ACHN (cell line): ENCODE measurements around the gene LDLRAD4.

ENCODE experiments used
- DNase-seq: peaks from one replicate; pipeline ENCODE4 v3.0.0-alpha.2; 2015
- in situ Hi-C: cut with HindIII; loops from 2 replicates; pipeline ENCODE4 v1.10.0; 2017; ENCODE audit warnings: low sequenced_read_pairs, low pct_ligation_motif_present, low pct_unique_long_range_greater_than_20kb

The LDLRAD4 gene

DNA sequence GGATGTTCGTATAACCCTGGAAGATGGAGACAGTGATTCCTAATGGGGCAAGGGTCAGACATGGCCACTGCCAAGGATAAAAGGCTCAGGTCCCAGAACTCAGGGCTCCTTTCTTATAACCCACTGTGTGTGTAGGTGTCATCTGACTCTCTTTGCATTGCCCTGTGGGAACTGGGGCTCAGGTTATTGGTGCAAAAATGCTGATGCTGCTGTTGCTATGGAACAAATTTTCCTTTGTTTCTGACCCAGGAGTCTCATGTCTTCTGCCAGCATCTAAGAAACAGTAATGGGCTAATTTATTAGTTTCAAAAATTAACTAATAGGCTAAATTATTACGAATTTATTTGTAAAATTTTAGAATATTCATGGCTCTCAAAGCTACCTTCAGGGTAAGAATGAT lies 24.3 kb upstream of the LDLRAD4 start:
- DNase-seq, result no peak
- in situ Hi-C loops, result no loop called here

DNA sequence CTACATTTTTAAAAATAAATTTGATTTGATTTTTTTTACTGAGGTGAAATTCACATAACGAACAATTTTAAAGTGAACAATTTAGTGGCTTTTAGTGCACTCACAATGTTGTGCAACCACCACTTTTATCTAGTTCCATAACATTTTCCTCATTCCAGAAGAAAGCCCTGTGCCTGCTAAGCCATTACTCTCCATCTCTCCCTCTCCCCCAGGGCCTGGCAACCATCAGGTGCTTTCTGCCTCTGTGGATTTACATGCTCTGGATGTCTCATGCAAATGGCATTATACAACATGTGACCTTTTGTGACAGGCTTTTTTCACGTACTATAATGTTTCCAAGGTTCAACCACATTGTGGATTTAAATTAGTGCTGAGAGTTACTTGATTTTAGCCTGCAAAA lies 19.9 kb upstream of the LDLRAD4 start:
- in situ Hi-C loops, result no loop called here
- DNase-seq, result no peak

DNA sequence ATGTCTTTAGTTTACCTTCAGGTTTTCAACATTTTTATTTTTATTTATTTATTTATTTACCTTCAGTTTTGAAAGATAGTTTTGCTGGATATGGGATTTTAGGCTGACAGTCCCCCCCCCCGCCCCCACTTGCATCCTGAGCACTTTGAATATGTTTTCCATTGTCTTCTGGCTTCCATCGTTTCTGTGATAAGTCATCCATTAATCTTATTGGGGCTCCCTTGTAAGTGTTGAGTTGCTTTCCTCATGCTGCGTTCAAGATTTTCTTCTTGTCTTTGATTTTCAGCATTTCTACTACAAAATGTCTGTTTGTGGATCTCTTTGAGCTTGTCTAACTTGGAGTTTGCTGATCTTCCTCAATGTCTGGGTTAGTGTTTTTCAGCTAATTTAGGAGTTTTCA lies 19.4 kb upstream of the LDLRAD4 start:
- DNase-seq, result no peak
- in situ Hi-C loops, result no loop called here

DNA sequence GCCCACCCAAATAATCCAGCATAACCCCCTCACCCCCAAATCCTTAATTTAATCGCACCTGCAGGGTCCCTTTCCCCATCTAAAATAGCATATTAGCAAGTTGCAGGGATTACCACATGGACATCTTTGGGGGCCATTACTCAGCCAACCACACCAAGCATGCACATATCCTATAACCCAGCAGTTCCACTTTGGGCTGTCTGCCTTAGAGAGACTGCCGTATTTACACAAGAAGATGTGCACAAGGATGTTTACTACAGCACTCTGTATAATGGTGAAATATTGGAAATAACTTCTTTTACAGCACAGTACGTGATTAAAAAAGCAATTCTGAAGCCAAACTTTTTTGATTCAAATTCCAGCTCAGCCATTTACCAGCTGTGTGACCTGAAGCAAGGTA lies 17.3 kb upstream of the LDLRAD4 start:
- in situ Hi-C loops, result no loop called here
- no peak for DNase-seq

DNA sequence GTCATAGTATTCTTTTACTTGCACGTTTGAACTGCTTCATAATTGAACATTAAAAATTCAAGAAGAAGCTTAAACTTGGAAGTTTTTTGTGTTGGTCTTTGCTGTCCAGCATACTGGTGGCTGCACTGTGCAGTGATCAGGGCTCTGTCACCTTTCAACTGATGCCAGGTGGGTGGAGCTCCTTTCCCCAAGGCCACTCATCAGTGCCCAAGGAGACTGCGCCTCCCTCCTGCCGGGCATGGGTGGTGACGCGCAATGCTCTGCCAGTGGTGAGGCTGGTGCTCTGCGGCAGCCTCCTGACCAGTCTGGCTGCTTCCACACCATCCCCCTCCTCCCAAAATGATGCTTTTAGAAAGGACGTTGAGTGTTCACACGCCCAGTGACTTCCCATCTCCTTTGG lies 16.0 kb upstream of the LDLRAD4 start:
- in situ Hi-C loops, result no loop called here
- DNase-seq, result no peak

DNA sequence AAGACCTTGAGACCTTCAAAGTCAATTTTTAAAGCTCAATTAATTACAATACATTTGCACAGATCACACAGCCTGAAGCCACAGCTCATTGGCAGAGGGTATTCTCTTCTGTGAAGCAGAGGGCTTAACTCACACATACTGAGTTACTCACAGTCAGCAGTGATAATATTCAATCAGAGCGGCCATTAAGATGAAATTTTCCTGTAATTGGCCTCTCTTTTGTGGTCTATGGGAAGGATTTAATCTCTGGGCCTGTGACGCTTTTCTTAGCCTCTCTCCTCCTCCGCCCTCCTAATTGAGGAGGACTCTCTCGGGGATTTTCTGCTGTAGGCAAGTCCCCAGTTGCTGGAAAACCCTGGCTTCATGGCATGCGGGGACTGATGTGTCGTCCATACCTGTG lies 12.3 kb upstream of the LDLRAD4 start:
- in situ Hi-C loops, result no loop called here
- DNase-seq, result no peak

DNA sequence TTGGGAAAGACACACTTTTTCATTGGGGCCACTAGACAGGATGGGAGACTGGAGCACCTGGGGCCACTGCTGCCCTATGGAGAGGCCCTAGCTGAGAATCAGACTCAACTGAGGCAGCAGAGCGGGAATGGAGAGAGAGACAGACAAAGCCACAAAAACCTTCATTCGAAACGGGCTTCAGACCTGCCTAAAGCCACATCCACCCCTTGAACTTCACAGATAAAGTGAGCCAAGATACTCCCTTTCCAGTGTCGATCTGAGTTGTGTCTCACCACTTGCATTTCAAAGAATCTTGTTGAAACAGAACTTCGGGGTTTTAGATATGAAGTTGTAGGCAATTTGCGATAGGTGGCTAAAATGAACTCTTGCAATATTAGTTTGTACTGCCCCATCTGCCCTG lies 11.3 kb upstream of the LDLRAD4 start:
- DNase-seq, result no peak
- in situ Hi-C loops, result no loop called here

DNA sequence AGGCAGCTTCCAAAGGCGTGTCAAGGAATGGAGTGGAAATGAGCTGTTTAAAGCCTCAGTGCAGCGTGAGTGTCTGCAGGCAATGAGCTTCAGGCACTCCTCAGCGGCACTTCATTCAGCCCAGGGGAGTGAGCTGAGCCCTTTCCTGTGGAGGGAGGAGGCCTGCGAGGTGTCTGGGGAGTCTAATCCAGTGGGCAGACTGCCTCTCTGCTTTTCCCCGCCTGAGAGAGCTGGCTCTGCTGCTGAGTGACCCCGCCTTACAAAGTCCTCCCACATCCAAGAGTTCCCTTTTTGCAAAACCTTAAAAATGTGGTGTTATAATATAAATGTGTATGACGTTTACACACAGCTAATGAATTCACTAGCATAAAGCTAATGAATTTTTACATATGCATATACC lies 7.0 kb upstream of the LDLRAD4 start:
- DNase-seq, result no peak
- in situ Hi-C loops, result no loop called here

DNA sequence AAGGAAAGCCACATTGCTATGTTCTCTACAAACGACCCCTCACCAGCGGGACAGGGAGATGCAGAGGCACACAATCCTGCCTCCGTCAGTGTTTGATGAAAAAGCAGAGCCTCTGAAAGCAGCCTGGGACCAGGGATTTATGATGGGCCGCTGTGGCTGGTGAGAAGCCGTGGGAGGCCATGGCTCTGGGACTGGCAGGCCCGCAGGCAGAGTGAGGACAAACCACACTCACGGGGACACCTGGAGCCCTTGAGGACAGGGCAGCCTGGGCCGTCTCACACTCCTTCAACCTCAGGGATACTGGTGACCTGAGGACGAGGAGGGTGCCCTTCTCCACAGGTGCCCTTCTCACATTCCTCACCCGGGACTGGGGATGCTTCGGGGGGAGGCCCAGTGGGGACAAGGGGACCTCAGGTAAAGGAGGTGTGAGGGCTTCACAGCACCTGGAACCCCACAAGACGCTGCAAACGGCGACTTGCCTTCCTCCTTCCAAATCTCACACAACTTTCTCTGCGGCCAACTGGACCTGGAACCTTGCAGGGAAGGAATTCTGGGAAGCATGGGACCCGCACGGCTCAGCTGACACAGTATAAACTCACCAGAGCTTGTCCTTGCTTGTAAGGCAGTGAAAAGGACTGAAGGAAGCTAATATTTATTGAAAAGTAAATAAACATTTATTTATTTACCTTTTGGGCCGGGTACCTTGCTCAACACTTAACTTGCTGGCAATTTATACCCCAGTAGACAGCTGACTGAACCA lies 5.3 kb upstream of the LDLRAD4 start:
- DNase-seq, result no peak
- in situ Hi-C loops, result no loop called here

DNA sequence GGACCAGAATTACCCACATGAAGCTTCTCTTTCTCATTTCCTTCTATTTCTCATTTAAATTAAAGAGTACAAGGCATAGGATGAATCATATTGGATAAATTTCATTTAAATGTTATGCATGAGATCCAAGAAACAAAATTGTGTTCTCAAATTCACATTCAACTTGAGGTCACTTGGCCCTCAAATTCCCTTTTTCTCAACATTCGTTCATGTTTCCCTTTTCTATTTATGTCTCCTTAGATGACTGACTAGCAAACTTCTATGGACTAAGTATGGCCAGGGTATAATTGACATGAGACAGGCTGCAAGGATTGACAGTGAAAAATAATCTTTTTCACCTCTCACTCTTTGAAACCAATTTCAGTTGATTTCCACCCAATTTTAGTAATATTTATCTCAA lies 4.0 kb upstream of the LDLRAD4 start:
- no peak for DNase-seq
- in situ Hi-C loops, result no loop called here

DNA sequence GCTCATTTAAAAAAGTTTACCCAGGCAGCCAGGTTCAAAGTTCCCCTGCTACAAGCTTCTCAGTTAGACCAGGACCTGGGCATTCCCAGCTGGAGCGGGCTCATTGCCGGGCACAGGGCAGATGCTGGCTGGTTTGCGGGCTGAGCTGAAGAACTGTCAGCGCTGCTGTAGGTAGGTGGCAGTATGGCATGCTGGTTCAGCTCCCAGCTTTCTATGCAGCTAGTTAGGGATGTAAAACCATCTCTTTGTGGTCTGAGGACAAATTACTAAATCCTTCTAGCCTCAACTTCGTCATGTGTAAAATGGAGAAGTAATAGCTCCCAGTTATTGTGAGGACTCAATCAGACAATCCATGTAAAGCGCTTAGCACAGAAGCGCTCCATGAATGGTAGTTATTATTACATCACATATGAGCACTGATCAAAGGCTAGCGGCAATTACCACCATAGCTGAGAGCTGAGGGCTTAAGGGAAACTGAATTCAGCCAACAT lies 2.4 kb upstream of the LDLRAD4 start:
- peak; percentile 50 for DNase-seq
- in situ Hi-C loops, result no loop called here

DNA sequence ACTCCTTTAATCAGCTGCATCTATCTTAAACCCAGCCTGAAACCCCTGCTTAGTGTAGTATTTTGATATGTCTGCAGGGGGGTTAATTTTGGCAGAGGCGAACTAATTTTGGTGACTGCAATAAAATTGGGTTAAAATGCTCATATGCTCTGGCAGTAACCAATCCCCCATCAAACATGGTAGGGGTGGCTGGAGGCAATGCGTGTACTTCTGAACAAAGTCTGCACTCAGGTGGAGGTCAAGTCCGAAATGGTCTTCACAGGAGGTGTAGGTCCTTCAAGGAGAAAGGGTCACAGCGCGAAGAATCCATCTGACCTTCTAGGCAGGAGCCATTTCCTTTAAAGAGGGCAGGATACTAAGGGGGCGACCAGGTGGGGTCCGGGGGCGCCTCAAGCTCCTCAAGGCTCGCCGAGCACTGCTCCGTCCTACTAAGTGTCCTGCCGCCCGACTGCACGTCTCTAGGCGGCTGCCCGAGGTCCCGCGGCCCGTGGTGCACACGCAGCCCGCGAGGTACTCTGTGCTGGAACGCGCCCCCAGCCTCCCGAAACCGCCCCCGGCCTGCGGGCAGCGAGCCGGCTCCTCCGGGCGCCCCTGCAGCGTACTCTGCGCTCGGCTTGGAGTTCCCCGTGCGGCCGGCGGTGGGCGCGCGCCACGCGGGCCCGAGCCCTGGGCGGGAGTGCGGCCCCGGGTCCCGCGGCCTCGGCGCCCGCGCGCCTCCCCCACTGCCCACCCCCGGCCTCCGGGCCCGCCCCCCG lies 1.7 kb upstream of the LDLRAD4 start:
- DNase-seq, result peak; percentile 8
- in situ Hi-C loops, result no loop called here

DNA sequence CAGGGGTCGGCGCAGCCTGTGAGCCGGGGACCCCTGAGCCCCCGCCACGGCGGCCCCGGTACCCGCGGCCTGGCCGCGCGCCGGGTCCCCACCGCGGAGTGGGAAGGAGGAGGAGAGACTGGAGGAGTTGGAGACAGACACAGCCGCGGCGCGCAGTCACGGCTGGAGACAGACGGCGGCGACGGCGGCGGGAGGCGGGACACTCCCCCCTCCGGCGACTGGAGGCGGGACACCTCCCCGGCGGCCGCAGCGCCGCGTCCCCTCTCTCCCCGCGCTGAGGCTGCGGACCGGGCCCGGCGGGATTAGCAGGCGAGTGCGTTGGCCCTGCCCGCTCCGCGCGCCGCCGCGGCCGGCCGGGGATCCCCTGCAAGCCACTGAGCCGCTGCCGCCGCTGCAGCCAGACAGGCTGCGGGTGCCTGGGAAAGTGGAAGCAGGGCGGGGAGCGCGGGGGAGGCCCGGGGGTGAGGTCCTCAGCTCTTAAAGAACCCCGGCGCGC lies 1.0 kb upstream of the LDLRAD4 start:
- in situ Hi-C loops, result no loop called here
- peak; percentile 9 for DNase-seq

DNA sequence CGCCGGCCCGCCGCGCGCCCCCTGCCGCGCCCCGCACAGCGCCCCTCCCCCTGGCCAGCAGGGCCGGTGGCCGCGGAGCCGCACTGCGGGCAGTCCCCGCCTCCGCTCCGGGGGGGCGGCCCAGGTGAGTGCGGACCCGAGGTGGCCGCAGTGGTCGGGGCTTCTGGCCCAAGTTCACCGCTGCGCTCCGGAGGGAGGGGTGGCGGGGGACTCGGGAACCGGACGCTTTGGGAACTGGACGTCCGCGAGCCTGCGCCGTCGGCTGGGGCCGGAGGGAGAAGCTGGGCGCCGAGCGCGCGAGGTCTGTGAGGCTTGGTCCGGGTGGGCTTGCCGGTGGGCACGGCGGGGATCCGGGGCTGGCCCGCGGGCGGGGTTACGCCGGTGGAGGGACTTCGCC lies 591 bp upstream of the LDLRAD4 start:
- in situ Hi-C loops, result no loop called here
- DNase-seq, result no peak

DNA sequence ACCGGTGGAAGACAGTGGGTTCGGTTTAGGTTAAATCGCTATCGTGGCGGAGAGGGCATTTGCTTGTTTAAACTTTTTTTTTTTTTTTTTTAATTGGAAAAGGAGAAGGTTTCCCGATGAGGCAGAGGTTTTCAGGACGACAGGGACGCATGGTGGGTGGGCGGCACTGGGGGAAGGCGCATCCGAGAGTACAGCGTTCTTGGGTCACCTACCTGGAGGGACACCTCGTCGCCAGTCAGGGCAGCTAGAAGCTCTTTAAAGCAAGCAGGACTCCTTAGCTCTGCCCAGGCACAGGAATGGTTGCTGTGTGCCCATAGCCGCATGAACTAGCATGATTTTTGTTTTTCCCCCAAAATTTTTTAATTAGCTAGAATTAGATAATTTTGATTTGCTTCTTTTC lies 437 bp downstream of the LDLRAD4 start:
- no peak for DNase-seq
- in situ Hi-C loops, result no loop called here

DNA sequence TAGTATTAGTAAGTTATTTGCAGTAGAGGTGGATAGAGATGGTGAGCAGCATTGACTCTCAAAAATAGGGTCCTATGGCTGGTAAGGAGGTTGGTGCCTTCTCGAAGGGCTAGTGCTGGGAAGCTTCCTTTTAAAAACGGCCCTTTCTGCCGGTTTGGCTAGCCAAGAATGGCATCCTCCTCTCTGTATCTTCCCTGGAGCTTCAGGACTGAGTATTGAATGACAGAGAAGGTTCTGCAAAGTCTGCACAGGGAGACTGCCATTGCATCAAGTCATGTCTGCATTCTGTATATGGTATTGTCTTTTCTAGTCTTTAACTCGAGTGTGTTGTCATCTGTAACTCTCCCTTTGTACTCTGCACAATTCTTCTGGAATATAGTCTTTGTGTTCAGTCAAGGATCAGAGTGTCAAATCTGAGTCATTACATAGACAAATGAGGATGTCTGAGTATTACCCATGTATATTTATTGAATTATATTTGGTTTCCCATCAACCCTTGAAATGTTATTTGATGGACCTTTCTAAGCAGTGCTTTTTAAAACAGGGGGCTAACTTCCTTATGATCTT lies 1.1 kb downstream of the LDLRAD4 start:
- in situ Hi-C loops, result no loop called here
- DNase-seq, result no peak

DNA sequence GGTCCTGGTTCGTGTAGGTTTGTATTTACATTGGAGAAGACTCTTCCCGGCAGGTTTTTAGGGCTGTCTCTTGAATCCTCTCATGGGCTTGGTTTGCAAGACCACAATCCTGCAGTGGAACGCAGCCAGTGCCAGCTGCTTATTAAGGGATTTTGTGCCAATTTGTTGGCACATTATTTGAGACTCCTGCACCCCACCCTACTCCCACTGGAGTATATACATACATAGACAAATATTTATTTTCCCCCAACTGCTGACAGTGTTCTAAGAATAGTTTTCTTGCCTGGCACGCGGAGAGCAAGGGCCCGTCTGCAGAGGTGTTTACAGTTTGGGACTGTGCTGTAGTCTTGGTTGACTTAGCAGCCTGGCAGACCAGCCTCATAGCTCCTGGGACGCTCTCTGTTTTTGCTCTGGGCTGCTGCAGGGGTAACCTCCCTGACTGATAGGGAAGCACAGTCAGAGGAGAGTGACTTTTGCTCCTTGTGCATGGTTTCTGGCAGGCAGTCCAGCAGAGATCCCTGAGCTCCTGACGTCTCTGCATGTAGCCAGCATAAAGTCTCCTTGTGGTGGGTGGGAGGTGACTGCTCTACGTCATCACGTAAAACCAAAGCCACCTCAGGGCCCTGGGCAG lies 1.9 kb downstream of the LDLRAD4 start:
- in situ Hi-C loops, result no loop called here
- DNase-seq, result no peak

DNA sequence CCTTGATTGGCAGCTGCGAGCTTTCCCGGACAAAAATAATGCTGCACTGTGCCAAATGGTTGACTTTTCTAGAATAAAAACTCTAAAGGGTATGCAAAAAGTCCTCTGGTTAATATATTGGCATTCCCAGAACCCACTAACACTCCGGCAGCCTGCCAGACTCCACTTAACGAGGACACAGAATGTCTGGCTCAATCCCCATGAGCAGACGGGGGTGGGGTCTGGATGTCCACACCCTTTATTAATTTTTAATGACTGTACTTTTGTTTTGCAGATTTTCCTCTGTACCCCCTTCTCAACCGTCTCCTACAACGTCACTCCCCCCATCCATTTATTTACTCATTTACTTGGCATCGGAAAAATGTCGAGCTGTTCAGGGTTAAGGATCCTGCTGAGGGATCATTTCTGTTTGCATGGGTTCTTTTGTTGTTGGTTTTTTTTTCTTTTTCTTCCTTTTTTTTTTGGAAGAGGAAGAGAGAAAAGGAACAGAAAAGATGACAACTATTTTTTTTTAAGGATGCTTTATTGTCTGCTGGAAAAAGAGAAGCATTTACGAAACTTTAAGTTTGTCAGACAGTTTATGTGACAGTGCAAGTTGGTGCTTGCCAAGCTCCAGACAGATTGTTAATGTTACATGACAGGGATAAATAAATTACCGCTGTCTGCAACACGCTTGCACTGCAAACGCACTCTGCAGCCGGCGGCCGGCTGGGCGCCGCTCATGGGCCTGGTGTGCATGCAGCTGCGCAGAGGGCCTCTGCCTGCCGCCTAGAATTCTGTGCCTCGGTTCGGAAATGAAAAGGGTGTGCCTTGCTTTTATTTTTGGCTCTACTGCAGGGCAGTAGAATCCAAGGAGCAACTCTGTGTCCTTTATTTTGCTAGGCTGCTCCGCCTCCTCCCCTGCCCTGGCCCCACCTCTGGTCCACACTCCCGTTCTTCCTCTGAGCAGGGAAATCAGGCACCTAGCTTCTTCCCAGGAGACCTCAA lies 3.6 kb downstream of the LDLRAD4 start:
- in situ Hi-C loops, result no loop called here
- DNase-seq, result no peak
